DOHH2 (cell line): ENCODE data around the gene SERPINA5.

Experiments
- EZH2phosphoT487 ChIP-seq: fragments of 200-600 bp; sonication (generic); IDR thresholded peaks from 2 replicates; pipeline ENCODE4 v1.6.1; 2017; ENCODE audit warnings: borderline replicate concordance, mild to moderate bottlenecking, antibody characterized with exemption, low read length, moderate library complexity, mixed read lengths
- TF ChIP-seq, protein P1 (sequence below): fragments of 200-600 bp; sonication (generic); IDR thresholded peaks from one replicate; pipeline ENCODE4 v1.5.1; 2014; ENCODE audit warnings: antibody characterized with exemption, mild to moderate bottlenecking, low read depth, low read length; ENCODE audit not compliant: poor library complexity, severe bottlenecking

- TF ChIP-seq, protein P1, sequence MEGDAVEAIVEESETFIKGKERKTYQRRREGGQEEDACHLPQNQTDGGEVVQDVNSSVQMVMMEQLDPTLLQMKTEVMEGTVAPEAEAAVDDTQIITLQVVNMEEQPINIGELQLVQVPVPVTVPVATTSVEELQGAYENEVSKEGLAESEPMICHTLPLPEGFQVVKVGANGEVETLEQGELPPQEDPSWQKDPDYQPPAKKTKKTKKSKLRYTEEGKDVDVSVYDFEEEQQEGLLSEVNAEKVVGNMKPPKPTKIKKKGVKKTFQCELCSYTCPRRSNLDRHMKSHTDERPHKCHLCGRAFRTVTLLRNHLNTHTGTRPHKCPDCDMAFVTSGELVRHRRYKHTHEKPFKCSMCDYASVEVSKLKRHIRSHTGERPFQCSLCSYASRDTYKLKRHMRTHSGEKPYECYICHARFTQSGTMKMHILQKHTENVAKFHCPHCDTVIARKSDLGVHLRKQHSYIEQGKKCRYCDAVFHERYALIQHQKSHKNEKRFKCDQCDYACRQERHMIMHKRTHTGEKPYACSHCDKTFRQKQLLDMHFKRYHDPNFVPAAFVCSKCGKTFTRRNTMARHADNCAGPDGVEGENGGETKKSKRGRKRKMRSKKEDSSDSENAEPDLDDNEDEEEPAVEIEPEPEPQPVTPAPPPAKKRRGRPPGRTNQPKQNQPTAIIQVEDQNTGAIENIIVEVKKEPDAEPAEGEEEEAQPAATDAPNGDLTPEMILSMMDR, result no peak
- no peak for TF ChIP-seq EZH2phosphoT487
These were observed 49.8 kb downstream of the SERPINA5 start for GRCh38 chr14:94631050-94631449.
